HUES64 (cell line): ENCODE measurements around the gene PBOV1.

Experiments used
- H3K27ac ChIP-seq: 2 replicates; pipeline ENCODE4 v1.7.0; 2013; ENCODE audit warnings: low read depth, low read length, inconsistent platforms
- H3K27me3 ChIP-seq: 2 replicates; pipeline ENCODE4 v1.6.1; 2013; ENCODE audit warnings: mild to moderate bottlenecking, low read length; ENCODE audit not compliant: insufficient read depth
- H3K36me3 ChIP-seq: 2 replicates; pipeline ENCODE4 v1.6.1; 2013; ENCODE audit warnings: mild to moderate bottlenecking, low read length; ENCODE audit not compliant: insufficient read depth
- H3K4me1 ChIP-seq: 2 replicates; pipeline ENCODE4 v1.6.1; 2013; ENCODE audit warnings: mild to moderate bottlenecking, low read length, moderate library complexity; ENCODE audit not compliant: insufficient read depth
- H3K4me3 ChIP-seq: 2 replicates; pipeline ENCODE4 v1.5.1; 2013; ENCODE audit warnings: mild to moderate bottlenecking, low read length, moderate library complexity
- H3K9ac ChIP-seq: 2 replicates; pipeline ENCODE4 v1.6.1; 2013; ENCODE audit warnings: mild to moderate bottlenecking, low read depth, low read length
- H3K9me3 ChIP-seq: 2 replicates; pipeline ENCODE4 v1.6.1; 2013; ENCODE audit warnings: low read depth, low read length; ENCODE audit not compliant: insufficient read depth
- WGBS: fragments of 150-250, 120-280 bp; methylation state at CpG from one replicate; pipeline ENCODE4 v1.1.7; 2013; ENCODE audit warnings: missing lambda C conversion rate; 5-methylcytosine and 5-hydroxymethylcytosine counted together

PBOV1 gene

GRCh38 chr6:138182939-138183789 is 35.1 kb downstream of the PBOV1 start:
- Histone ChIP-seq H3K27ac (peak overlapping the region; percentile 78), H3K27me3 (no peaks in the 10 kb centered on the region), H3K9me3 (no peaks in the 10 kb centered on the region), H3K36me3 (no peaks in the 10 kb centered on the region; the same call in 1 of the 2 replicates), H3K9ac (peak overlapping the region; percentile 17; the same call in 1 of the 2 replicates), H3K4me1 (peaks cover 29% of the 10 kb centered on the region), H3K4me3 (no peak overlapping the region)
- WGBS = 52% methylated on average over 8 of the region's 8 CpGs

GRCh38 chr6:138176652-138177232 is 41.5 kb downstream of the PBOV1 start:
- Histone ChIP-seq H3K9me3 (peaks cover 12% of the 10 kb centered on the region; the same call in 1 of the 2 replicates), H3K36me3 (no peaks in the 10 kb centered on the region; the same call in 1 of the 2 replicates), H3K4me3 (no peak overlapping the region), H3K27me3 (no peaks in the 10 kb centered on the region), H3K9ac (no peak overlapping the region), H3K4me1 (peaks cover 3% of the 10 kb centered on the region; the same call in 1 of the 2 replicates), H3K27ac (no peak overlapping the region)
- 92% methylated on average over 1 of the region's 2 CpGs for WGBS

- no peak overlapping the region for H3K4me3 ChIP-seq
- peaks cover 12% of the 10 kb centered on the region; the same call in 1 of the 2 replicates for H3K9me3 ChIP-seq
- 93% methylated on average over 2 of the region's 2 CpGs for WGBS
- no peak overlapping the region for H3K27ac ChIP-seq
- H3K36me3 ChIP-seq = peaks cover 6% of the 10 kb centered on the region
- H3K4me1 ChIP-seq = peaks cover 3% of the 10 kb centered on the region; the same call in 1 of the 2 replicates
- no peaks in the 10 kb centered on the region for H3K27me3 ChIP-seq
- H3K9ac ChIP-seq = no peak overlapping the region
Measured at GRCh38 chr6:138175596-138175995, 42.7 kb downstream of the PBOV1 start.
